HG03469 (cell line): ENCODE results near the gene PLAGL1.
"Not testable (repeated sequence)": the region's sequence is repeated elsewhere in the genome, so short reads cannot be mapped to it uniquely, and the experiment has no call there.

ENCODE experiments used
- ATAC-seq: cut with Tn5 transposase; IDR thresholded peaks from one replicate; pipeline ENCODE4 v1.9.1; 2021; ENCODE audit warnings: mild to moderate bottlenecking, moderate library complexity, moderate number of reproducible peaks; ENCODE audit not compliant: unreplicated experiment

PLAGL1 gene

GRCh38 chr6:144009628-144010027 is 1.6 kb upstream of the PLAGL1 start:
- not testable (repeated sequence) for ATAC-seq

DNA sequence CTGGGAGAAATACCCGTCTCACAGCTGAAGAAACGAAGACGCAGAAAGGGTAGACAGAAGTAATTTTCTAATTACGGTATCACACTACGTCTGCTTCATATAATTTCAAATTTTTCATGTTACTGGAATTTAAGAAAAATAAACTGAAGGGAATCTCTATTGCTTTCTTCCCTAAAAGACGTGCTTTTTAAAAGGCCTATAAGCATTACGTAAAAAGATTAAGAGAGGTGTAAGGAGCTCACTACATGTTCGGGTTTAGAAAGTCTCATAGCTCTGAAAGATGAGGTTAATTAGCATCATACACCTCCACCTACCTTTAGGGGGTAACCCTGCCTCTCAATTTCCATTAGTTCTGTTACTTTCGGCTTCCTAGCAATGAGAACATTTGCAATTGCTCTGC is 787 bp upstream of the PLAGL1 start:
- no peak for ATAC-seq

DNA sequence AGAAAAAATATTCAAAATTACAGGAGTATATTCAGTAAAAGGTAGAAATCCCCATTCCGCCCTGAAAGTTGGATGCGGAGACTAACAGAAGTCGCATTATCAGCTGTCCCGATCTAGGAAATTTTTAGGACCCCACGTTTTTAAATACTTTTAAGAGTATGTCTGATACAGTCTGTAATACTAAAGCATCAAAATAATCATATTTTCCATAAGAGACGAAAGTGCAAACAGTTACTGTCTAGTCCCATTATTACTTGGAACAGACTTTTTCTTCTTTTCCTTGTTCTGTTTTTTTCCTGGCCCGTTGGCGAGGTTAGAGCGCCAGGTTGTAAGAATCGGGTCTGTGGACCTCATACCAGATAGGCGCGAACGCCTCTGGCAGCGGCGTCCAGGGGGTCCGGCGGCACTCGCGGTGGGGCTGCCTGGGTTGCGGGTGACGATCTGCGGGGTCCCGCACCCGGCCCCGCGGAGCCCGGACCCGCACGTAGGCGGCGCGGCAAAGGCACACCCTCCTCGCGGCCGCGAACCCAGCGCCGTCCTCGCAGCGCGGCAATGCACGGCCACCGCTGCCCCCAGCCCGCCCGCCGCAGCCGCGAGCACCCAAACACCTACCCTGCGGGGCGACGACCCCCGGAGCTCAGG is 460 bp downstream of the PLAGL1 start:
- ATAC-seq, result no peak

- no peak for ATAC-seq
Observed at GRCh38 chr6:144006736-144007477, 1.2 kb downstream of the PLAGL1 start.

DNA sequence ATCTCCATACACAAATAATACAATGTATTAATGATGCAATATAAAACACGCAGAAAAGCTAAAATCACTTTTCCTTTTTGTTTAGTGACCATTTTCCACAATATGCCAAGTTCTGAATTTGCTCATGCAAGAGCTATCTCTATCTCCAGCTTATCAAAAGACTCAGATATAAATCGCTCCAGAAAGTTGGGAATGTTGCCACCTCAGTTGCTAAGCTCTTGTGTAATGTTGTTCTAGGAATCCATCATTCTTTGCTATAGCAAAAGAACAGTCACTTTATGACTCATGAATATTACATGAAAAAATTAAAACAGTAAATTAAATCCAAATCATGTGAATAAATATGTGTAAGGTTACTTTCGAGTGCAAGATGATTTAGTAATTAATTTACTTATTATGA is 8.7 kb downstream of the PLAGL1 start:
- ATAC-seq, result no peak

GRCh38 chr6:143998686-143999085 is 9.4 kb downstream of the PLAGL1 start:
- ATAC-seq, result no peak

- ATAC-seq, result no peak
Observed at GRCh38 chr6:143993965-143994646, 14.0 kb downstream of the PLAGL1 start.

GRCh38 chr6:143992285-143992684 is 15.8 kb downstream of the PLAGL1 start:
- no peak for ATAC-seq

GRCh38 chr6:143986463-143987065 is 21.5 kb downstream of the PLAGL1 start:
- ATAC-seq, result no peak

GRCh38 chr6:143984666-143985065 is 23.4 kb downstream of the PLAGL1 start:
- ATAC-seq, result no peak

DNA sequence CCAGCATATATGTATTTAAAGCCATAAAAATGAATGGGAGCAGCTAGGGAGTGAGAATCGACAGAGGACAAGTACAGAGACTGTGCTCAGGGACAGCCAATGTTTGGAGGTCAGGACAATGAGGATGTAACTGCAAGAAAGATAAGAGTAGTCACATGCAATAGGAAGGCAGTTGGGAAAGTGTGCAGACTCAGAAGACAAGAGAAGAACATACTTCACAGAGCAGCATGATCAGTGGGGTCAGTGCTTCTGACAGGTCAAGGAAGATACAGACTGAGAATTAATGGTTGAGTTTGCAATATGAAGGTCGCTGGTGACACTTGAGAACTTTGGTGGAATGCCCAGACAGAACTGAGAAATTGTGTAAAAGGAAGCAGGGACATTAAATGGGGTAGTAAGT is 25.1 kb downstream of the PLAGL1 start:
- ATAC-seq, result no peak

- no peak for ATAC-seq
Observed at GRCh38 chr6:143980921-143981320, 27.1 kb downstream of the PLAGL1 start.

GRCh38 chr6:143976806-143977349 is 31.2 kb downstream of the PLAGL1 start:
- ATAC-seq, result no peak

DNA sequence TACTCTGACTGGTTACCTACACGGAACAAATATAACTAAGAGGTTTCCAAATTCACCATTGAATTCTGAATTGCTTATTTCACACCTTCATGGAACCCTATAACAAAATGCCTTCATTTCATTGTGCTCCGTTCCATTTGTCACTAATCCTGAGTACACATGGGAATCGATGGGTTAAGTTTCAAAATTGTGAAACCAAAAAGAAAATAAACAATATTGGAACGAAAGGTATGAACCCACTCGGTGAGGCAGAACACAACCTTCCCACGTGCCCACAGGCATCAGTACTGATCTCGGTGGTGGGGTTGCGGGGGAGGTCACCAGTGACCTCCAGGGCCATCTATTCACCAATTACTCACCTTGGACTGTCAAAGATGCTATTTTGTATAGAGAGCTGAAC is 34.0 kb downstream of the PLAGL1 start:
- no peak for ATAC-seq

- ATAC-seq, result no peak
Observed at GRCh38 chr6:143973097-143973966, 34.7 kb downstream of the PLAGL1 start.

DNA sequence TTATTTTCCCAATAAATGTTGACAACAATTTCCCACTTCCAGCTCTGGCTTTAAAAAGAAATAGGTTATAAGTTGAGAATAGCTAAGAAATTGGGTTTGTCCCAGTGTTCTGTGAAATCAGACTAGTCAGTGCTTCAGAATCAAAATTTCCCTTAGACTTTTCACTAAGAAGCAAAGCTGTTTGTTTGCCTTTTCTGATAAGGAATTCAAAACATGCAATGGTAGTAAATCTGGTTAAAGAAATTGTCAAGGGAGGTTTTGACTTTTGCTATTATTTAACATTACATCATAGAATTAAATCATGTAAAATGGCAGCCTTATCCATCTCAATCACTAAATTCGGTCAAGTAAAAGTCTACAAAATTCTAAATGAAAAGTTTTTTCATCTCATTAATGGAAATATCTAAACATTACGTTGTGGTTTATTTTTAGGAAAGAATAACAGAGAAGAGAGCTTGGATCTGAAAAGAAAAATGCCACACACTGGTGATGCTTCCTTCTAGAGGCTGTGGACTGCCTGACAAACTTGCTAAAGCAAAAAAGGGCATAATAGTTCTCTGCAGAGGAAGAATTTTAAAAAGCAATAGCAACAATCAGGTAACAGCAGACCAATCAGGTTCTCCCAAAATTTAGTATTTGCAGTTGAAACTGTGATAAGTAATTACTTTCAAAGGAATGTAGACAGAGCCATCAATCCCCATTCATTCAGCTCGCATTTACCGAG is 36.4 kb downstream of the PLAGL1 start:
- ATAC-seq, result no peak

DNA sequence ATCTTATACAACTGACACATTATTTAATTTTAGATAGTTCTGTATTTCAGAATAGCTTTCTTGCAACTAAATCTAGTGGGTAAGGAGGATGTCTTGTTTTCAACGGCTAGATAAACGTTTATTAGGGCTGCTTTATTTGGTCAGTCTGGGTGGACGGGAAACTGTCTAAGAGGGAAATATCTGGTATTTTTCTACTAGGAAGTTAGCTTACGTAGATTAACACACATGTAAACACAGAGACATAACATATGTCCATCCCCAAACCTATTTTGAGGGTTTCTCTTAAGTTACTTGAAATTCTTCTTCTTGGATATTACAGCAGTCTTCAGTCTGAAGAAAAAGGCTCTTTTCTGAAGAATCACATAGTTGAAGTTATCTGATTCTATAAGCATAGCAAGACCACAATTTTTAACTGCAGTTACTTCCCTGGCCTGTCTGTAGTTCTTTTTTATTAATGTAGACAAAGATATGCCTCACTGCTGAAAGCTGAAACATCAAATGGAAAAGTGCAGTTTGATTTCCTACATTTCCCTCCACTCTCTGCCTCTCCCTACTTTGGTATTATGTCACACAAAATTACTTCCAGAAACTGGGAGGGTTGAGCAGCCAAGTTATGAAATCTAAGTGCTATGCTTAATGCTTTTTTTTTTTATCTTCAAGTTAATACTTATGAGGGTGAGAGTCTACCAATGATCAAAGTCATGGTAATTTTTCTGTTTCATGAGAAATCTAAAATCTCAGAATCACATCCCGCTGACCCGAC is 37.4 kb downstream of the PLAGL1 start:
- no peak for ATAC-seq

DNA sequence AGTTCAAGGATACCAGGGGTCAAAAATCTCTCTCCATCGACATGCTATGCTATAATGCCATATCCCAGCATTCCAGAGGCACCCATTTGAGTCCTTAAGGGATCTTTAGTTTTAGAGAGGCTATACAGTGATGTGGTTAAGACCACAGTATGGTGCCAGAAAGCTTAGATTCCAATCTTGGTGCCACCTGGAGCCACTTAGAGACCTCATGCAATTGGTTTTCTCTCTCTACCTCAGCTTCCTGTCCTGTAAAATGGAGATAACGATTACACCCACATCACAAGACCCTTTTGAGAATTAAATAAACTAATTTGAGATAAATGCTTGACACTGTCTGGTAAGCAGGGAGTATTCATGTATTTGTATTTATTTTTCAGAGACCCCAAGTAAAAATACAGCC is 39.0 kb downstream of the PLAGL1 start:
- no peak for ATAC-seq
